HEK293 (cell line): Measurements from ENCODE around the gene SCD.
"Not testable (repeated sequence)": the region's sequence is repeated elsewhere in the genome, so short reads cannot be mapped to it uniquely, and the experiment has no call there.

Source experiments
- CTCF ChIA-PET: fragments of 350-600 bp; formaldehyde crosslinking; extraction: SDS; loops from one replicate; lab custom pipeline; 2021; ENCODE audit warnings: antibody characterized with exemption; lab: Yijun Ruan, JAX
- POLR2A ChIA-PET: fragments of 300-600 bp; formaldehyde crosslinking; extraction: SDS; loops from one replicate; lab custom pipeline; 2020; ENCODE audit warnings: antibody characterized with exemption, inconsistent platforms; lab: Yijun Ruan, JAX
- H3K27ac ChIP-seq: fragments of 200-500 bp; sonication (Bioruptor generic); 2 replicates; pipeline ENCODE4 v1.5.1; 2014; ENCODE audit warnings: low read depth, low read length, control low read depth, inconsistent platforms; ENCODE audit errors: extremely low read depth
- H3K36me3 ChIP-seq, 2 experiments: fragments of 200-500 bp in 1 of 2; sonication (Bioruptor generic) in 1 of 2; 1 replicate in 1 of 2; 2 replicates in 1 of 2; pipeline ENCODE4 v1.5.1; 2014 to 2017; ENCODE audit warnings: inconsistent platforms in 2 of 2, low read length in 2 of 2; ENCODE audit not compliant: control insufficient read depth in 2 of 2, insufficient read depth in 1 of 2
- H3K4me1 ChIP-seq: fragments of 200-500 bp; sonication (Bioruptor generic); 2 replicates; pipeline ENCODE4 v1.5.1; 2014; ENCODE audit warnings: mild to moderate bottlenecking, low read length, inconsistent platforms; ENCODE audit not compliant: control insufficient read depth, insufficient read depth
- H3K4me3 ChIP-seq: 2 replicates; pipeline ENCODE4 v1.5.1; 2011; ENCODE audit warnings: low read depth, mild to moderate bottlenecking, control low read depth, low read length, moderate library complexity
- H3K9me3 ChIP-seq: fragments of 200-500 bp; sonication (Bioruptor generic); 2 replicates; pipeline ENCODE4 v1.5.1; 2014; ENCODE audit warnings: low read depth, low read length, inconsistent platforms; ENCODE audit not compliant: control insufficient read depth, insufficient read depth
- BCL11A ChIP-seq: fragments of 450-650 bp; formaldehyde crosslinking; IDR thresholded peaks from 2 replicates; pipeline ENCODE4 v1.5.1; 2016; ENCODE audit warnings: low read depth, missing biosample characterization, missing genetic modification characterization
- BCL6B ChIP-seq: fragments of 450-650 bp; formaldehyde crosslinking; IDR thresholded peaks from 2 replicates; pipeline ENCODE4 v1.5.1; 2017; ENCODE audit warnings: missing biosample characterization, missing genetic modification characterization
- HOXA7 ChIP-seq: sonication (generic); formaldehyde crosslinking; IDR thresholded peaks from 2 replicates; pipeline ENCODE4 v1.8.1; 2022; ENCODE audit warnings: missing genetic modification reagents, borderline replicate concordance
- HOXD13 ChIP-seq: sonication (generic); formaldehyde crosslinking; IDR thresholded peaks from 2 replicates; pipeline ENCODE4 v1.8.0; 2022; ENCODE audit warnings: missing genetic modification reagents, borderline replicate concordance
- KLF7 ChIP-seq: fragments of 450-650 bp; formaldehyde crosslinking; IDR thresholded peaks from 2 replicates; pipeline ENCODE4 v1.5.1; 2016; ENCODE audit warnings: missing biosample characterization, missing genetic modification characterization, borderline replicate concordance
- KLF8 ChIP-seq: fragments of 450-650 bp; formaldehyde crosslinking; IDR thresholded peaks from 2 replicates; pipeline ENCODE4 v1.5.1; 2016; ENCODE audit warnings: missing biosample characterization, missing genetic modification characterization
- KLF9 ChIP-seq: fragments of 450-650 bp; formaldehyde crosslinking; IDR thresholded peaks from 2 replicates; pipeline ENCODE4 v1.5.1; 2016; ENCODE audit warnings: missing biosample characterization, missing genetic modification characterization, low read depth
- PRDM6 ChIP-seq: fragments of 450-650 bp; formaldehyde crosslinking; IDR thresholded peaks from 2 replicates; pipeline ENCODE4 v1.5.1; 2017; ENCODE audit warnings: missing biosample characterization, missing genetic modification characterization
- REST ChIP-seq: fragments of 450-650 bp; formaldehyde crosslinking; IDR thresholded peaks from 2 replicates; pipeline ENCODE4 v1.5.1; 2016; ENCODE audit warnings: missing biosample characterization, missing genetic modification characterization
- SP2 ChIP-seq: fragments of 450-650 bp; formaldehyde crosslinking; IDR thresholded peaks from 2 replicates; pipeline ENCODE4 v1.5.1; 2016; ENCODE audit warnings: missing biosample characterization, missing genetic modification characterization
- SP3 ChIP-seq: fragments of 450-650 bp; formaldehyde crosslinking; IDR thresholded peaks from 2 replicates; pipeline ENCODE4 v1.5.1; 2016; ENCODE audit warnings: missing biosample characterization, missing genetic modification characterization
- WT1 ChIP-seq: fragments of 450-650 bp; formaldehyde crosslinking; IDR thresholded peaks from 2 replicates; pipeline ENCODE4 v1.5.1; 2016; ENCODE audit warnings: missing biosample characterization, missing genetic modification characterization
- ZBTB1 ChIP-seq: fragments of 450-650 bp; formaldehyde crosslinking; IDR thresholded peaks from 2 replicates; pipeline ENCODE4 v1.5.1; 2016; ENCODE audit warnings: missing biosample characterization, missing genetic modification characterization
- ZBTB20 ChIP-seq: fragments of 450-650 bp; formaldehyde crosslinking; IDR thresholded peaks from 2 replicates; pipeline ENCODE4 v1.5.1; 2016; ENCODE audit warnings: missing biosample characterization, missing genetic modification characterization
- ZEB2 ChIP-seq: fragments of 450-650 bp; formaldehyde crosslinking; IDR thresholded peaks from 2 replicates; pipeline ENCODE4 v1.5.1; 2016; ENCODE audit warnings: missing biosample characterization, missing genetic modification characterization
- ZIC2 ChIP-seq: fragments of 450-650 bp; formaldehyde crosslinking; IDR thresholded peaks from 2 replicates; pipeline ENCODE4 v1.5.1; 2016; ENCODE audit warnings: missing biosample characterization, missing genetic modification characterization
- ZNF335 ChIP-seq: fragments of 450-650 bp; formaldehyde crosslinking; conservative IDR thresholded peaks from 2 replicates; pipeline ENCODE4 v1.5.1; 2016; ENCODE audit warnings: missing biosample characterization, missing genetic modification characterization
- ZNF350 ChIP-seq: fragments of 450-650 bp; formaldehyde crosslinking; IDR thresholded peaks from 2 replicates; pipeline ENCODE4 v1.5.0; 2017; ENCODE audit warnings: missing biosample characterization, mild to moderate bottlenecking, missing genetic modification characterization
- ZNF366 ChIP-seq: fragments of 450-650 bp; formaldehyde crosslinking; conservative IDR thresholded peaks from 2 replicates; pipeline ENCODE4 v1.5.1; 2016; ENCODE audit warnings: missing biosample characterization, missing genetic modification characterization
- ZNF394 ChIP-seq: fragments of 450-650 bp; formaldehyde crosslinking; IDR thresholded peaks from 2 replicates; pipeline ENCODE4 v1.5.1; 2016; ENCODE audit warnings: missing biosample characterization, missing genetic modification characterization, mild to moderate bottlenecking, moderate library complexity, borderline replicate concordance
- ZNF423 ChIP-seq: fragments of 450-650 bp; formaldehyde crosslinking; IDR thresholded peaks from 2 replicates; pipeline ENCODE4 v1.5.1; 2016; ENCODE audit warnings: missing biosample characterization, missing genetic modification characterization
- ZNF560 ChIP-seq: fragments of 450-650 bp; formaldehyde crosslinking; IDR thresholded peaks from 2 replicates; pipeline ENCODE4 v1.5.1; 2017; ENCODE audit warnings: missing biosample characterization, missing genetic modification characterization, borderline replicate concordance
- ZNF777 ChIP-seq: fragments of 450-650 bp; formaldehyde crosslinking; IDR thresholded peaks from 2 replicates; pipeline ENCODE4 v1.5.1; 2017; ENCODE audit warnings: missing biosample characterization, missing genetic modification characterization, borderline replicate concordance
- ZSCAN23 ChIP-seq: fragments of 450-650 bp; formaldehyde crosslinking; IDR thresholded peaks from 2 replicates; pipeline ENCODE4 v1.5.1; 2016; ENCODE audit warnings: missing biosample characterization, missing genetic modification characterization
- ZSCAN30 ChIP-seq: fragments of 450-650 bp; IDR thresholded peaks from 2 replicates; pipeline ENCODE4 v1.5.1; 2018; ENCODE audit warnings: missing biosample characterization, mild to moderate bottlenecking, missing genetic modification characterization, moderate library complexity
- ZSCAN4 ChIP-seq: fragments of 450-650 bp; formaldehyde crosslinking; IDR thresholded peaks from 2 replicates; pipeline ENCODE4 v1.5.1; 2017; ENCODE audit warnings: missing biosample characterization, missing genetic modification characterization

SCD gene

GRCh38 chr10:100346765-100347567, at the start of gene SCD (continued):
- TF ChIP-seq BCL6B (tag by site-specific recombination) = no peak
- TF ChIP-seq ZIC2 (tag by site-specific recombination) = peak; percentile 81
- peak; percentile 67 for TF ChIP-seq ZNF366 (tag by site-specific recombination)
- peak; percentile 68 for TF ChIP-seq SP3 (tag by site-specific recombination)
- peak; percentile 11 for TF ChIP-seq ZSCAN30 (tag by site-specific recombination)
- peak; percentile 68; the same call in 1 of the 2 replicates for TF ChIP-seq ZBTB20 (tag by site-specific recombination)
- peak; percentile 31; the same call in 1 of the 2 replicates for TF ChIP-seq KLF9 (tag by site-specific recombination)
- TF ChIP-seq SP2 (tag by site-specific recombination) = peak; percentile 85
- no peak for TF ChIP-seq HOXD13 (CRISPR knock-in tag)
- TF ChIP-seq ZNF777 = peak; percentile 34; the same call in 1 of the 2 replicates
- TF ChIP-seq ZSCAN23 (tag by site-specific recombination) = 0 out of 2 replicates have a peak, but pooled peaks have one; percentile 16
- no peak for TF ChIP-seq ZNF560 (tag by site-specific recombination)
- peak; percentile 96 for TF ChIP-seq ZNF423 (tag by site-specific recombination)
- TF ChIP-seq KLF7 (tag by site-specific recombination) = 0 out of 2 replicates have a peak, but pooled peaks have one; percentile 56
- peak; percentile 99 for TF ChIP-seq ZNF394 (tag by site-specific recombination)
- TF ChIP-seq ZEB2 (tag by site-specific recombination) = peak; percentile 91
- 0 out of 2 replicates have a peak, but pooled peaks have one; percentile 61 for TF ChIP-seq ZBTB1 (tag by site-specific recombination)
- peak; percentile 83 for TF ChIP-seq KLF8 (tag by site-specific recombination)
- TF ChIP-seq BCL11A = peak; percentile 79
- peak; percentile 55; the same call in 1 of the 2 replicates for TF ChIP-seq ZSCAN4
- no peak for TF ChIP-seq PRDM6 (tag by site-specific recombination)
- 0 out of 2 replicates have a peak, but pooled peaks have one; percentile 49 for TF ChIP-seq WT1 (tag by site-specific recombination)

GRCh38 chr10:100297242-100297641, 49.8 kb upstream of the SCD start:
- Histone ChIP-seq H3K9me3 (no peaks in the 10 kb centered on the region), H3K4me3 (no peak overlapping the region), H3K4me1 (no peaks in the 10 kb centered on the region), H3K27ac (no peak overlapping the region), H3K36me3 (no peaks in the 10 kb centered on the region)
- POLR2A ChIA-PET = no interaction called here
- peak; percentile 73 for TF ChIP-seq REST (tag by site-specific recombination)
- no peak for TF ChIP-seq HOXA7 (CRISPR knock-in tag)
- TF ChIP-seq ZNF335 (tag by site-specific recombination) = no peak
- no peak for TF ChIP-seq ZNF350 (tag by site-specific recombination)
- CTCF ChIA-PET = interaction anchor here (0.7 kb wide), 1 partner anchor 226 kb away, joined by 5 read pairs; no protein-coding TSS in a partner anchor

- CTCF ChIA-PET = interaction anchor here (1.4 kb wide), 1 partner anchor 9 kb away, joined by 4 read pairs; no protein-coding TSS in a partner anchor
- H3K4me1 ChIP-seq, H3K9me3 ChIP-seq, POLR2A ChIA-PET, H3K27ac ChIP-seq, H3K4me3 ChIP-seq, H3K36me3 ChIP-seq: not testable (repeated sequence)
These were observed 45.9 kb upstream of the SCD start for GRCh38 chr10:100301123-100301522.
